HL-60 (cell line): ENCODE data around the gene CHD5.

ENCODE experiments used
- GABPA ChIP-seq: IDR thresholded peaks from 2 replicates; pipeline ENCODE4 v1.6.1; 2012; ENCODE audit warnings: low read depth
- POLR2AphosphoS5 ChIP-seq: IDR thresholded peaks from 2 replicates; pipeline ENCODE4 v1.6.1; 2012; ENCODE audit warnings: low read depth
- TF ChIP-seq, protein P1 (sequence below): IDR thresholded peaks from one replicate; pipeline ENCODE4 v1.5.1; 2011; ENCODE audit warnings: low read length, control low read depth, inconsistent platforms; ENCODE audit not compliant: insufficient read depth
- TF ChIP-seq, protein P2 (sequence below): IDR thresholded peaks from 2 replicates; pipeline ENCODE4 v1.6.1; 2012; ENCODE audit warnings: low read depth; ENCODE audit not compliant: insufficient replicate concordance

DNA sequence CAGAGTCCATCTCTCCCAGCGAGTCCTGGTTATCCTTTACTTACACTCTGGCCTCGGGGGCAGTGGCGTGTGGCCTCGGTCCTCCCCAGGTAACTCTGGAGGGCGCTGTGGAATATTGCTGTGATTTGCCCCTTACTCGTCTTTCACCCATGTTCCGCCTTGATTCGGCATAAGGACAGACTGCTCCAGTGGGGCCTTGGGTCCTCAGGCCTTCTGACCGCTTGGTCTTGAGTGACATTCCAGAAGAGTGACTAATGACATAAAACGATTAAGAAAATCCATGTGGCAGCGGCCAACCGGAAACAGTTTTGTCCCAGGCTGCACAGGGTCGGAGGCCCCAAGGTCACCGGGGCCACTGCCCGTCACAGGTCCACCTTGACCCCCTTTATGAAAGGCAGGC lies 44.6 kb upstream of the CHD5 start:
- TF ChIP-seq, protein P1, sequence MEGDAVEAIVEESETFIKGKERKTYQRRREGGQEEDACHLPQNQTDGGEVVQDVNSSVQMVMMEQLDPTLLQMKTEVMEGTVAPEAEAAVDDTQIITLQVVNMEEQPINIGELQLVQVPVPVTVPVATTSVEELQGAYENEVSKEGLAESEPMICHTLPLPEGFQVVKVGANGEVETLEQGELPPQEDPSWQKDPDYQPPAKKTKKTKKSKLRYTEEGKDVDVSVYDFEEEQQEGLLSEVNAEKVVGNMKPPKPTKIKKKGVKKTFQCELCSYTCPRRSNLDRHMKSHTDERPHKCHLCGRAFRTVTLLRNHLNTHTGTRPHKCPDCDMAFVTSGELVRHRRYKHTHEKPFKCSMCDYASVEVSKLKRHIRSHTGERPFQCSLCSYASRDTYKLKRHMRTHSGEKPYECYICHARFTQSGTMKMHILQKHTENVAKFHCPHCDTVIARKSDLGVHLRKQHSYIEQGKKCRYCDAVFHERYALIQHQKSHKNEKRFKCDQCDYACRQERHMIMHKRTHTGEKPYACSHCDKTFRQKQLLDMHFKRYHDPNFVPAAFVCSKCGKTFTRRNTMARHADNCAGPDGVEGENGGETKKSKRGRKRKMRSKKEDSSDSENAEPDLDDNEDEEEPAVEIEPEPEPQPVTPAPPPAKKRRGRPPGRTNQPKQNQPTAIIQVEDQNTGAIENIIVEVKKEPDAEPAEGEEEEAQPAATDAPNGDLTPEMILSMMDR = no peak
- TF ChIP-seq POLR2AphosphoS5 = no peak; the same call in 1 of the 2 replicates
- TF ChIP-seq, protein P2, sequence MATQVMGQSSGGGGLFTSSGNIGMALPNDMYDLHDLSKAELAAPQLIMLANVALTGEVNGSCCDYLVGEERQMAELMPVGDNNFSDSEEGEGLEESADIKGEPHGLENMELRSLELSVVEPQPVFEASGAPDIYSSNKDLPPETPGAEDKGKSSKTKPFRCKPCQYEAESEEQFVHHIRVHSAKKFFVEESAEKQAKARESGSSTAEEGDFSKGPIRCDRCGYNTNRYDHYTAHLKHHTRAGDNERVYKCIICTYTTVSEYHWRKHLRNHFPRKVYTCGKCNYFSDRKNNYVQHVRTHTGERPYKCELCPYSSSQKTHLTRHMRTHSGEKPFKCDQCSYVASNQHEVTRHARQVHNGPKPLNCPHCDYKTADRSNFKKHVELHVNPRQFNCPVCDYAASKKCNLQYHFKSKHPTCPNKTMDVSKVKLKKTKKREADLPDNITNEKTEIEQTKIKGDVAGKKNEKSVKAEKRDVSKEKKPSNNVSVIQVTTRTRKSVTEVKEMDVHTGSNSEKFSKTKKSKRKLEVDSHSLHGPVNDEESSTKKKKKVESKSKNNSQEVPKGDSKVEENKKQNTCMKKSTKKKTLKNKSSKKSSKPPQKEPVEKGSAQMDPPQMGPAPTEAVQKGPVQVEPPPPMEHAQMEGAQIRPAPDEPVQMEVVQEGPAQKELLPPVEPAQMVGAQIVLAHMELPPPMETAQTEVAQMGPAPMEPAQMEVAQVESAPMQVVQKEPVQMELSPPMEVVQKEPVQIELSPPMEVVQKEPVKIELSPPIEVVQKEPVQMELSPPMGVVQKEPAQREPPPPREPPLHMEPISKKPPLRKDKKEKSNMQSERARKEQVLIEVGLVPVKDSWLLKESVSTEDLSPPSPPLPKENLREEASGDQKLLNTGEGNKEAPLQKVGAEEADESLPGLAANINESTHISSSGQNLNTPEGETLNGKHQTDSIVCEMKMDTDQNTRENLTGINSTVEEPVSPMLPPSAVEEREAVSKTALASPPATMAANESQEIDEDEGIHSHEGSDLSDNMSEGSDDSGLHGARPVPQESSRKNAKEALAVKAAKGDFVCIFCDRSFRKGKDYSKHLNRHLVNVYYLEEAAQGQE = no peak
- no peak for TF ChIP-seq GABPA
